Right ventricle myocardium superior (tissue), 1 donor: ENCODE measurements around the gene HEG1. TPM values are rescaled to one million over a fixed set of nuclear protein-coding genes. Genes with fewer than 3 reads are reported as not detected.
A peak's percentile ranks its signal among the peaks of the same experiment; 100 is the strongest.

Source experiments
- ATAC-seq: fragments of 200-7000 bp; cut with Tn5 transposase; one replicate; pipeline ENCODE4 v1.9.1; 2020; ENCODE audit warnings: mild to moderate bottlenecking; ENCODE audit not compliant: poor library complexity
- DNase-seq: peaks from one replicate; pipeline ENCODE4 v3.0.0-alpha.2; 2020
- intact Hi-C: fragments of 100-400 bp; cut with DNase I; formaldehyde crosslinking; loops from one replicate; pipeline ENCODE4 v1.11.2; 2022
- total RNA-seq: library from RNA; stranded (reverse); fragmentation: NEBNext Ultra II Directional; extraction: Animal tissue kit (Norgen Biotek cat#: 25700); gene quantifications from one replicate; pipeline ENCODE4 v1.2.1, GENCODE V29; 2021
- donor health status: DM: no; HTN: yes; CAD: no; lungs with severe emphysema.

HEG1 gene
- total RNA-seq, 1 donor from 2014 or later, result 91.1 TPM

- DNase-seq (no peak), ATAC-seq (no peak)
- intact Hi-C loops, result loop anchor here (10.0 kb wide), 1 partner anchor 53 kb away; the partner anchor contains the start of gene HEG1
Observed at GRCh38 chr3:125001557-125002413, 54.0 kb downstream of the HEG1 start.

- intact Hi-C loops, result loop anchor here (10.0 kb wide), 1 partner anchor 54 kb away; the partner anchor contains the start of gene HEG1
- ATAC-seq (no peak), DNase-seq (no peak)
Observed at GRCh38 chr3:125000661-125001060, 55.1 kb downstream of the HEG1 start.

- ATAC-seq (no peak), DNase-seq (no peak)
- intact Hi-C loops, result loop anchor here (5.0 to 10.0 kb wide), 3 partner anchors 55 to 437 kb away; partner anchors contain the start of gene HEG1
Observed at GRCh38 chr3:124999897-125000435, 55.8 kb downstream of the HEG1 start.

DNA sequence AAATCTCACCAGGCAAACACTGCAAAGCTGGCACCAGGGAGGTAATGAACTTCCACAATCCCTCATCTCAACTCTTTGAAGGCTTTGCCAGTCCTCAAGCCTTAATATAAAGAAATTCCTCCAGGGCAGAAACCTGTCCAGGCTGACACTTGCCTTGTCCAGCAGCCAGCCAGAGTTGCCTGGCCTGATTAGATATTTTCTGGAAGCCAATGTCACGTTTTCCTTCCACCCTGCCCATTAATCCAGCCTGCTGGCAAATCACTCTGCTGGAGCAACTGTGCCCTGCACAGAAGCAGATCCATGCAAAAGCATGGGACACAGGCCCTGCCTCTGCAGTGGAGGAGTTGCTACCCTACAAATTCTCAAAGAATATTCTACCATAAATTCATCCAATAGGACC, 56.5 kb downstream of the HEG1 start:
- peak; percentile 21 for ATAC-seq
- no peak for DNase-seq
- intact Hi-C loops, result loop anchor here (5.0 kb wide), 2 partner anchors 163 to 438 kb away; no protein-coding TSS in a partner anchor

DNA sequence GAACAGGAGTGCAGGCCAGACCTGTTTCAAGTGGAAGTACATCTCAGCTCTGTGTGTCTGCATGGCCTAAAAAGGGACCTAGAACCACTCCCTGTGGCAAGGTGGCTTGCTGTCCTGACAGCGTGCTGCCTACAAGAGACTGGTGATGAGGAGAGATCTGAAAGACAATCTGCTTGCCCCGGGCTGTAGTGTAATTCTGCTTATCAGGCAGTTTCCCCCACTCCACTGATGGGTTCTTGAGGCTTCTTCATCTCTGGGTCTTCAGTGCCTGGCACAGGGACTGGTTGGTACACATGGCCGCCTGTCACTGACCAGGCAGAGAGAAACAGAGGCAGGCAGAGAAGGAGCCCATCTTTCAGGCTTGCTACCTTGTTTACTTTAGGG, 57.6 kb downstream of the HEG1 start:
- intact Hi-C loops, result loop anchor here (5.0 kb wide), 2 partner anchors 164 to 439 kb away; no protein-coding TSS in a partner anchor
- no peak for ATAC-seq

GRCh38 chr3:124997303-124998246, 58.2 kb downstream of the HEG1 start:
- DNase-seq (no peak), ATAC-seq (no peak)
- intact Hi-C loops, result loop anchor here (5.0 kb wide), 2 partner anchors 165 to 440 kb away; no protein-coding TSS in a partner anchor

More for the DNA sequence above, 57.6 kb downstream of the HEG1 start:
- no peak for DNase-seq

- DNase-seq, result peak; percentile 56
- intact Hi-C loops, result loop anchor here (5.0 kb wide), 2 partner anchors 167 to 442 kb away; no protein-coding TSS in a partner anchor
- ATAC-seq, result peak; percentile 73
Observed at GRCh38 chr3:124995460-124995994, 60.3 kb downstream of the HEG1 start.

- intact Hi-C loops, result no loop called here
Observed at GRCh38 chr3:124993466-124993865, 62.3 kb downstream of the HEG1 start.

DNA sequence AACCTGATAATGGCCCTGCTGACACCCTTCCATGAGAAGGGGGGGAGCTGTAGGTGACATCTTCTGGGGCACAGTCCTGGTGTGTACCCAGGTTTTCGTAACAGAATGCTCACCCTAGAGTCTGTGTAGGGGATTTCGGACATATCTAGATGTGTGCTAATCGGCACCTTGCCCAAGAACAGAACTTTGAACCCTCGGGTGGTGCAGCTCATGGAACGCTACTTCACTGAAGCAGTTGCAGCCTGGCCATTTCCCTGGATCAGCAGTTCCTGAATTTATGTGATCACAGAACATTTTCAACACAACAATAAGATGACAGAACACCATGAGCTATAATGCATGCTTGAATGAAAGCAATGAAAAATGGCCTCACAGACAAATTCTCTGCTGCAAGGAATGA, 63.8 kb downstream of the HEG1 start:
- ATAC-seq (no peak), DNase-seq (no peak)
- intact Hi-C loops, result no loop called here

More at GRCh38 chr3:124993466-124993865, 62.3 kb downstream of the HEG1 start:
- peak; percentile 42 for ATAC-seq
- peak; percentile 72 for DNase-seq

- intact Hi-C loops, result no loop called here
- DNase-seq, result no peak
- ATAC-seq, result peak; percentile 57
Observed at GRCh38 chr3:124986192-124987143, 69.3 kb downstream of the HEG1 start.

- peak; percentile 50 for ATAC-seq
- DNase-seq, result no peak
- intact Hi-C loops, result no loop called here
Observed at GRCh38 chr3:124985349-124985748, 70.4 kb downstream of the HEG1 start.

- intact Hi-C loops, result no loop called here
- ATAC-seq (no peak), DNase-seq (no peak)
Observed at GRCh38 chr3:124984754-124985153, 71.0 kb downstream of the HEG1 start.

- ATAC-seq (no peak), DNase-seq (no peak)
- intact Hi-C loops, result no loop called here
Observed at GRCh38 chr3:124982855-124983254, 72.9 kb downstream of the HEG1 start.

GRCh38 chr3:124981472-124981871, 74.3 kb downstream of the HEG1 start:
- no peak for DNase-seq
- ATAC-seq, result no peak
- intact Hi-C loops, result no loop called here

DNA sequence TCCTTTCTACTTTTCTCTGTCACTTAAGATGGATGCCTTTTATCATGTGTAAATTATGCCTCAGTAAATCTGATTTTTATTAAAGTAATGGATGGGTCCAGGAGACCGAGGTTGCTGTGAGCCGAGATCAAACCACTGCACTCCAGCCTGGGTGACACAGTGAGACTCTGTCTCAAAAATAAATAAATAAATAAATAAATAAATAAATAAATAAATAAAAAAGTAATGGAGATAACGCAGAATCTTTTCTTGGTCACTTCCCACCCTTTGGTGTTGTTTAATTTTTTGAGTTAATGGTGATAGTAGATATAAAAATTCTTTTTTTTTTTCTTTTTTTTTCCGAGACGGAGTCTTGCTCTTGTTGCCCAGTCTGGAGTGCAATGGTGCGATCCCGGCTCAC, 77.2 kb downstream of the HEG1 start:
- DNase-seq (no peak), ATAC-seq (no peak)
- intact Hi-C loops, result no loop called here

DNA sequence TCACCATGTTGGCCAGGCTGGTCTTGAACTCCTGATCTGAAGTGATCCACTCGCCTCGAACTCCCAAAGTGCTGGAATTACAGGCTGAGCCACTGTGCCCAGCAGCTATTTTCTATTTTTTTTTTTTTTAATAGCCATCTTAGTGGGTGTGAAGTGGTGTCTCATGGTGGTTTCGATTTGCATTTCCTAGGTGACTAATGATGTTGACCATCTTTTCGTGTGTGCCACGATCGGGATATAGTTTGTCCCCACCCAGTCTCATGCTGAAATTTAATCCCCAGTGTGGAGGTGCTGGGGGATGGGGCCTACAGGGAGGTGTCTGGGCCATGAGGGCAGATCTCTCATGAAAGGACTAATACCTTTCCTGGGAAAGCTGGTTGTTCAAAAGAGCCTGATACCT, 79.4 kb downstream of the HEG1 start:
- intact Hi-C loops, result no loop called here
- no peak for ATAC-seq
- no peak for DNase-seq

GRCh38 chr3:124974691-124975090, 81.1 kb downstream of the HEG1 start:
- intact Hi-C loops, result no loop called here
- ATAC-seq, result no peak
- no peak for DNase-seq
